A549 (cell line): ENCODE results near the gene SLC35E1.

Experiments
- CEBPB ChIP-seq, 2 experiments: fragments of >200 bp in 1 of 2; sonication (Bioruptor Twin) in 1 of 2; formaldehyde crosslinking in 1 of 2; IDR thresholded peaks; 2 replicates each; pipeline ENCODE4 v1.6.1; 2012 to 2016
- CTCF ChIP-seq: fragments of >200 bp; sonication (Bioruptor Twin); formaldehyde crosslinking; IDR thresholded peaks from 3 replicates; pipeline ENCODE4 v1.5.1; 2016
- EP300 ChIP-seq, 2 experiments: fragments of >200 bp; sonication (Bioruptor Twin); formaldehyde crosslinking; IDR thresholded peaks; 2 replicates in 1 of 2; 3 replicates in 1 of 2; pipeline ENCODE4 v1.6.1; 2016 to 2017
- ESRRA ChIP-seq: fragments of 150-350 bp; IDR thresholded peaks from 2 replicates; pipeline ENCODE4 v1.6.1; 2014; ENCODE audit warnings: mild to moderate bottlenecking, low read length, borderline replicate concordance
- NR3C1 ChIP-seq: fragments of >200 bp; sonication (Bioruptor Twin); formaldehyde crosslinking; IDR thresholded peaks from 3 replicates; pipeline ENCODE4 v1.6.1; 2017
- PBX3 ChIP-seq: IDR thresholded peaks from 2 replicates; pipeline ENCODE4 v1.6.1; 2012
- POLR2A ChIP-seq: IDR thresholded peaks from 2 replicates; pipeline ENCODE4 v1.6.1; 2012; ENCODE audit warnings: mild to moderate bottlenecking, low read length
- RAD21 ChIP-seq, 2 experiments: fragments of >200 bp in 1 of 2; sonication (Bioruptor Twin) in 1 of 2; formaldehyde crosslinking in 1 of 2; IDR thresholded peaks in 1 of 2; conservative IDR thresholded peaks in 1 of 2; 2 replicates in 1 of 2; 3 replicates in 1 of 2; pipeline ENCODE4 v1.6.1; 2012 to 2018; ENCODE audit warnings: inconsistent platforms in 1 of 2
- REST ChIP-seq: fragments of 200-600 bp; sonication (generic); IDR thresholded peaks from 2 replicates; pipeline ENCODE4 v1.6.1; 2016; ENCODE audit warnings: antibody characterized with exemption, mild to moderate bottlenecking, moderate library complexity
- SREBF2 ChIP-seq: fragments of 450-650 bp; IDR thresholded peaks from 2 replicates; pipeline ENCODE4 v1.6.1; 2014; ENCODE audit warnings: mild to moderate bottlenecking, moderate library complexity

- TF ChIP-seq POLR2A (no peak), RAD21 (conservative IDR thresholded peaks at IDR 0.05 in 1 of 2, IDR thresholded peaks at IDR 0.05 in 1 of 2) (no peak), CTCF (no peak), NR3C1 (no peak), CEBPB (IDR thresholded peaks at IDR 0.05) (no peak), REST (no peak), SREBF2 (no peak), EP300 (IDR thresholded peaks at IDR 0.05) (no peak), ESRRA (no peak), PBX3 (no peak)
These were observed 36.8 kb downstream of the SLC35E1 start for GRCh38 chr19:16535381-16535780.
